ENCODE data around the gene HES3.

The HES3 gene

DNA sequence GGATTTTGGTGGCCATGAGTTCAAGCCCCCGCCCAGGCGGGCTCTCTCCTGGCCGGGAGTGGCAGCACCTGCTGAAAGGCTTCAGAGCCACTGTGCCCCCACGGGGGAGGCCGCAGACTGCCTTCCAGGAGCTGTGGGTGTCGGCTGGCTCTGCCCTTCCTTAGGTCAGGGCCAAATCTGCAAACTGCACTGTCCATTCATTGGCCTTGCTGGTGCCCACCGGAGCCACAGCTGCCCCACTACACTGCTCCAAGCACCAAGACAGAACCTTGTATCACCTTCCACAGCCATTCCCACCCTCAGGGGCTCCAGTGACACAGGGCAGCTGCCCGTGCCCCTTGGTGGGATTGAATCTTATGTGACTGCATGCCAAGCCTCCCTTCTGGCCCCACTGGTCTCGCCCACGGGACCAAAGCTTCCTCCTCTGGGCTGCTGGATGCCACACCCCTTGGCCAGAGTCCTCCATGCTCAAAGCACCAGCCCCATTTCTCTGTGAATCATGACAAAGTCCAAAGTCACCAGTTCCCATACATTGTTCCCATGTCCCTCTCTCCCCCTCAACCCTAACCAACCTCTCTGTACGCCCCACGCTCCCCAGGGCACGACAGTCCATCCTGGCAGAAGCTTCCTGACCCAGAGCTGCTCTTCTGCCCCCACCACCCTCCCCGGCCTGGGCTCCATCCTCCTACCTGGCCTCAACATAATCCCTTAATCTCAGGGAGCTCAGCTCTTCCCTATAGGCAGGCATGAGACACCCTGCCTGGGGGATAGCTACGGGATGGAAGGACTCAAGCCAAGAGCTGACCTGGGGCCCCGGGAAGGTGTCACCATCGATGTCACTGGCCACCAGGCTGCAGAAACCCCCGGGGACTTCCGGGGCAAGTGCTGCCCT lies 37.8 kb downstream of the HES3 start:
- DNase-seq = no peak

DNA sequence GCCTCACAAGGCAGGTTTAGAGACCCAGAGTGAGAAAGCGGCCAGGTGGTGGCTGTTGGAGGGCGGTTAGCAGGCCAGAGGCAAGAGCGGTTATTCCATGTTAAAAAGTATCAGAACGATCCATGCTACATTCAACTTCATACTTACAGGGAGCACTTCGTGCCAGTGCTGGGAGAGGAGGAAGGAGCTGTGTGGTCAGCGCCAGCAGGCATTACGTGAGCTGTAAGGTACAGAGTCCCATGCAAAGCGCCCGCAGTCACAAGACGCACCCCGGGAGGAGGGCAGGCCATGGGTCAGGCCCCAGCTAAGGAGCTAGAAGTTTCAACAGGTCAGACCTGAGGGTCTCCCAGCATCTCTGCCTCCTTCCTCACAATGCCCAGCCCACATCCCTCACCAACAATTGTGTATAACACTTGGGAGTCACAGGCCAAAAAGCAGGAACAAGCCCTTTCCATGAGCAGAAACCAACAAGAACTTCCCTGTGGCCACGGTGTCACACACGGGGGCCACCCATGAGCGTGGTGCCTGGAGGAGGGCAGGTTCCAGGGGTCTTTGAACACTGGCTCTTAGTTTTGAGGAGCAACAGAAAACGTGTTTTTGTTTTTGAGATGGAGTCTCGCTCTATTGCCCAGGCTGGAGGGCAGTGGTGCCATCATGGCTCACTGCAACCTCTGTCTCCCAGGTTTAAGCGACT lies 38.7 kb downstream of the HES3 start:
- no peak for DNase-seq

GRCh38 chr1:6285336-6285735 lies 41.4 kb downstream of the HES3 start:
- DNase-seq = no peak

- no peak for DNase-seq
These were observed 42.3 kb downstream of the HES3 start for GRCh38 chr1:6286266-6286665.

DNA sequence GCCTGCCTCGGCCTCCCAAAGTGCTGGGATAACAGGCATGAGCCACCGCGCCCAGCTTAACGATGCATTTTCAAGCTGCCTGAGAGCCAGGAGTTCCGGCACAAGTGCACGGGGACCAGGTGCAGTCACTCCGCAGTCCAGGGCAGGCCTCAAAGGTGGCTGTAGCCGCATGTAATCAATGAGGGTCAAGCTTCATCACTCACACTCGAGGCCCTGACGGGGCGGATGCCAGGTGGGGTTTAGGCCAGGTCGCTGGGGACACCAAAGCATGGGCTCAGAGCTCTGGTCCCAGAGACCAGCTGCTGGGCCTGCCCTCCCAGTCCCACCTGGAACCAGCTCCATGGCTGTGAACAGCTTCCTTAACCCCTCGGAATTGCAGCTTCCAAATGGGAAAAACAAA lies 43.0 kb downstream of the HES3 start:
- no peak for DNase-seq

DNA sequence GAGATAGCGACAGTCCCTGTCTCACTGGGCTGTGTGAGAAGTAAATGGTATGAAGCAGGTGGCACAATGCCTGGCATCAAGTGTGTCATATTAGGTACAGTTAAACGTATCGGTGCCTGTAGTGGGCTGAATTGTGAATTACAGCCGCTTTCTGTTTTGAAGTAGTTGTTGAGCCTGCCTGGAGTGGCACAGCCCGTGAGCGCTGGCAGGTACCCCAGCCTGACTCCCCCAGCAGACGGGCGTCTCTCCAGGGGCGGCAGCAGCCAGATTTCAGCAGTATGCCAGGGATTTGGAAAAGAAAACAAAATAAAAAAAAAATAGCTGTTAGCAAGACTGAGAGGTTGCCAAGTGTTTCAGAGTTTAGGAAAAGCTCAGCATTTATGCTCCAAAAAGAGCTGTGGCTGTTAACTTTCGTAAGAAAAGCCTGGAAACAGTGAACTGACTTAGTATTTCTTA lies 43.5 kb downstream of the HES3 start:
- DNase-seq = no peak

DNA sequence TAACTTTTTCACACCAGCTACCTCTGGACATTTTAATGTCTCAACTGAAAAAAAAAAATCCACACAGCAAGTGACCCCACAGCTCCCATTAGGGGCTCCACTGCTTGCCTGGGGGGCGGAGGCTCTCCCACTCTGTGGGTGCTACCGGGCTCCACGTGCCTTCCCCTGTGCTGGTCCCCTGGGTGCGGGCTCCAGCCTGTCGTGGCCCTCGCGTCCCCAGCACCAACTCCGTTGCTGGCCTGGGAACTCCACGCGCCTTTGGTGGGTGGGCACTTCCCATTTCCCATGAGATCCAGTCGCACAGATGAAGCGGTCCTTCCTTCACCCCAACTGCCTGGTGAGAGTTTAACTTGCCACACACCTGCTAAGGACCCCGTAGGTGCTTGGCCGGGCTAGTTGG lies 44.0 kb downstream of the HES3 start:
- DNase-seq = no peak

DNA sequence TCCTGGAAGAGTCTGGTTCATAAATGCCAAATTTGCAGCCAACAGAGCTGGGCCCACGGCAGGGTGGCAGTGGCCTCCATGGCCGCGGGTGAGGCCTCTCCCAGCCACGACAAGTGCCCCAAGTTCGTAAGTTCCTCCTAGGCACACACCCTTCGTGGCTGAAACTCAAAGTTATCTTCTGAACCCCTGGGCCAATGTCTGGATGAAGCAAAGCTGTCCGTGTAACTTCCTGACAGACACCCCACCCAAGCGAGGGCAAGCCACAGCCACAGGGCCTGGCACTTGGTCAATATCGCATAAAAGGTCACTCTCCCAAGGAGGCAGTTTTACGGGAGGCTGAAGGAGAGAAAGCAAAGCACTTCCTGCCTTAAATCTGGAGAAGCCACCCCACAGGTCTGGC lies 44.7 kb downstream of the HES3 start:
- DNase-seq = no peak

DNA sequence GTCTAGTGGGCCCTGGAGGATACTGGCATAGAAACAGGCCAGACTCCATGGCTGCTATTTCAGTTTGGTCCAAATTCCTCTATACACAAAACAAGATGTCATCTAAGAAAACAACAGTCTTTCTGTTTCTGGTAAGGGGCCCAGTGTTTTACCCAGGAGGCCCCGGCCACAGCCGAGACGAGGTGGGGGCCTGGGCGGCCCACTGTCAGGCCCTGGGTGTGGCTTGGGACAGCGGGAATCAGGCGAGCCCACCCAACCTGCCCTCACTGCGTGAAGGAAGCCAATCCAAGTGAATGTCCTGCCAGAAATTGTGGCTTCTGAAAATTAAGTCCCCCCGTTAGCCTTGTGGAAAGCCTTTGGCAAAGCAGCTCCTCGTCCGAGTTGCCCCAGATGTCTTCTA lies 48.1 kb downstream of the HES3 start:
- DNase-seq = no peak

GRCh38 chr1:6294080-6294889 lies 50.3 kb downstream of the HES3 start:
- no peak for DNase-seq

GRCh38 chr1:6294890-6295556 lies 51.0 kb downstream of the HES3 start:
- DNase-seq = no peak

All from activated effector memory CD4-positive, alpha-beta T cell treated with anti-CD3 and anti-CD28 coated beads, Interleukin-2, amount 50 U/mL, for 16 hours (primary cell).